ENCODE measurements around the gene PBX1. TPM values are rescaled to one million over a fixed set of nuclear protein-coding genes. Genes with fewer than 3 reads are reported as not detected.

The PBX1 gene
- total and polyA plus RNA-seq, 8 donors = 11.0 to 113 (median 23.0) TPM

DNA sequence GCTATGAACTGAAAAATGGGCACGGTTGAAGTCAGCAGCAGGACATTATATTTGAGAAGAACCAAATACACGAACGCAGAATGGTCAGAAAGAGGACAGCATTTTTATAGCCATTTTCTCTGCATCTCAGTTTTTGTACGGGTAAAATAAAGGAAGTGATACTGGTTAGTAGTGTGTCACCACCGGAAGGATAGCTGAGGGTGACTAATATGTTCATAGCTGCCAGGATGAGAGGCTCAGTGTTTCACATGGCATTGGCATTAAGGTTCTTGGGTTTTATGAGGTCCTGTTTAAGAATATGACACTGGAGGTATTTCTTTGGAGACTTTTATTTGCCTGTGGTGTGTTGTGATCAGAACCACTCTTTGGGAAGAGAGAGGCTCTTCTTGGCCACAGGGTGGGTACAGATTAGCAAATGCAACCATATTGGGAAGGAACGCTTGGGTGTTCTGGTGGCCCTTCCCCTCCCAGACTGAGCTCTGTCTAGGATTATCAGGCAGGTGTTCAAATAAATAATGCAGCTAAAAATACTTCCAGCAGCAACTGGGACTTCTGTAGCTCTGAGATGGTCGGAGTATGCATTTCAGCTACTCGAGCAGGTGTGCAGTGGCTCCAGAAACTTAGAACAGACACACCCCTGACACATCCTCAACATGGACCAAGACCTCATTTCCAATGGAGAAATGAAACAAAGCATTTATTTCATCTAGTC is 158.2 kb downstream of the PBX1 start:
- no peak for TF ChIP-seq EP300 (IDR thresholded peaks at IDR 0.05)
- no peak for TF ChIP-seq POLR2AphosphoS5 (IDR thresholded peaks at IDR 0.05)
- TF ChIP-seq, protein P1, sequence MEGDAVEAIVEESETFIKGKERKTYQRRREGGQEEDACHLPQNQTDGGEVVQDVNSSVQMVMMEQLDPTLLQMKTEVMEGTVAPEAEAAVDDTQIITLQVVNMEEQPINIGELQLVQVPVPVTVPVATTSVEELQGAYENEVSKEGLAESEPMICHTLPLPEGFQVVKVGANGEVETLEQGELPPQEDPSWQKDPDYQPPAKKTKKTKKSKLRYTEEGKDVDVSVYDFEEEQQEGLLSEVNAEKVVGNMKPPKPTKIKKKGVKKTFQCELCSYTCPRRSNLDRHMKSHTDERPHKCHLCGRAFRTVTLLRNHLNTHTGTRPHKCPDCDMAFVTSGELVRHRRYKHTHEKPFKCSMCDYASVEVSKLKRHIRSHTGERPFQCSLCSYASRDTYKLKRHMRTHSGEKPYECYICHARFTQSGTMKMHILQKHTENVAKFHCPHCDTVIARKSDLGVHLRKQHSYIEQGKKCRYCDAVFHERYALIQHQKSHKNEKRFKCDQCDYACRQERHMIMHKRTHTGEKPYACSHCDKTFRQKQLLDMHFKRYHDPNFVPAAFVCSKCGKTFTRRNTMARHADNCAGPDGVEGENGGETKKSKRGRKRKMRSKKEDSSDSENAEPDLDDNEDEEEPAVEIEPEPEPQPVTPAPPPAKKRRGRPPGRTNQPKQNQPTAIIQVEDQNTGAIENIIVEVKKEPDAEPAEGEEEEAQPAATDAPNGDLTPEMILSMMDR (IDR thresholded peaks at IDR 0.05) = no peak
- TF ChIP-seq POLR2A (IDR thresholded peaks at IDR 0.05) = no peak
- no peaks in the 10 kb centered on the region for H3K36me3 ChIP-seq
- peaks cover 30 to 93% (median 62%) of the 10 kb centered on the region in 4 donors for H3K4me1 ChIP-seq
- no peak overlapping the region for H3K4me3 ChIP-seq
- peak overlapping the region in 1 of 5 donors; percentile 21 for H3K27ac ChIP-seq
- DNase-seq = no peak
- intact Hi-C loops (cut with DNase I; ENCODE audit: low total_unique reads) = no loop called here
- H3K27me3 ChIP-seq = no peaks in the 10 kb centered on the region
- H3K9me3 ChIP-seq = no peaks in the 10 kb centered on the region
- 71 to 82% (median 77%) methylated on average over 8 of the region's 8 CpGs for WGBS, 5 donors

DNA sequence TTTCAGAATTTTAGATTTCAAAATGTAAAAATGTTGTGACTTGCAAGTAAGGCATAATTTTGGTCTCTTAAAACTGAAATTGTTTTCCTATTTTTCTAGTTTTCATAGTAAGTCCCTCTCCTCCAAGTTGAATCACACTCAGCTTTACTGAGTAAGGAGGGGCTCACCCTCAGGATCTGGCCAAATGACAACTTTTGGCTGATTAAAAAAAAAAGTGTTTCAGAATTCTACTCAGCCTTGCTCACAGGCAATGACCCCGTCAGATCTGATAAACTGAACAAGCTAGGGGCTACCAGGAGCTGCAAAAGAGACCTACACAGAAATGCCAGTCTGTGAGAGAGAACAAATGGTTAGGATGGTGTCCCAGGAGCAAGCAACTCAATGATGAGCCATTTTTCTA is 159.8 kb downstream of the PBX1 start:
- Histone ChIP-seq H3K4me3 (no peak overlapping the region), H3K4me1 (peaks cover 19 to 93% (median 53%) of the 10 kb centered on the region in 4 donors), H3K27me3 (no peaks in the 10 kb centered on the region), H3K9me3 (no peaks in the 10 kb centered on the region), H3K36me3 (no peaks in the 10 kb centered on the region), H3K27ac (peak overlapping the region in 3 of 5 donors; percentile 28 to 36 (median 35))
- 32 to 69% (median 54%) methylated on average over 1 of the region's 1 CpG for WGBS, 5 donors
- no peak for DNase-seq
- TF ChIP-seq POLR2A (IDR thresholded peaks at IDR 0.05) (no peak), EP300 (IDR thresholded peaks at IDR 0.05) (no peak), POLR2AphosphoS5 (IDR thresholded peaks at IDR 0.05) (no peak)
- TF ChIP-seq, protein P1 (IDR thresholded peaks at IDR 0.05) = no peak
- intact Hi-C loops (cut with DNase I; ENCODE audit: low total_unique reads) = no loop called here

DNA sequence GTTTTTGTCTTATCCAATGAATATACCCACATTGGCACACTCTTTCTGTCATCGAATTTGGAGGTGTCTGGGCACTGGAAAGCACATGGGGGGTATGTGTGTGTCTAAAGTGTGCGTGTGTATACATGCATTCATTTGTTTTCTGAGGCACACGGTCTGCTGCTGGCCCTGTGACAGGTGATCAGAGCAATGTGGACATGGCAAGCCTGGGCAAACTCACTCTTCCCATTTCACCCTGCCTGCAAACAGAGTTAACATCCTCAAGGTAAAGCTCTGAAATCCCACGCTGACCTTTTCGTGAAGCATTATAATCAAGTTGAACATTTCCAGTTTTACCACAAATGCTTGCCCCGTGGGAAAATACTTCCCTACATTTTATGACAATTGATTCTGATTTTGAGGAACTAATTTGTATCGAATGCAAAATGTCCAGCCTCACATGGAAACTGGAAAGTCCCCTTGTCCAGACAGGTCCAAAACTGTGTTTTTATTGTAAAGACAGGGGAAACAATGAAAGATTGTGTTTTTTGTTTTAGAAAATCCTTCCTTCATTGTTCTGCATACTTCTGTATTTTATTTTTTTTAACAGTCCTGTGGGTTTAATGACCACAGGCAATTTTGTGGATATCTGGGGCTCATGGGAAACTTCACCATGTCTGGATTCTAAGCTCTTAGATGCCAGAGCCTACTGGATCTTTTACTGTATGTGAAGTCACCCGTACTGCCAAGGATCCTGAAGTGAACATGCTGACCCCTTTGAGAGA is 160.9 kb downstream of the PBX1 start:
- Histone ChIP-seq H3K9me3 (no peaks in the 10 kb centered on the region), H3K27ac (peak overlapping the region in 2 of 5 donors; percentile 33 to 36), H3K36me3 (no peaks in the 10 kb centered on the region), H3K27me3 (no peaks in the 10 kb centered on the region), H3K4me1 (peaks cover 19 to 90% (median 54%) of the 10 kb centered on the region in 4 donors), H3K4me3 (no peak overlapping the region)
- DNase-seq = no peak
- TF ChIP-seq, protein P1 (IDR thresholded peaks at IDR 0.05) = no peak
- no peak for TF ChIP-seq POLR2AphosphoS5 (IDR thresholded peaks at IDR 0.05)
- TF ChIP-seq POLR2A (IDR thresholded peaks at IDR 0.05) = no peak
- TF ChIP-seq EP300 (IDR thresholded peaks at IDR 0.05) = no peak
- WGBS, 5 donors = 44 to 56% (median 47%) methylated on average over 8 of the region's 8 CpGs
- intact Hi-C loops (cut with DNase I; ENCODE audit: low total_unique reads) = no loop called here

DNA sequence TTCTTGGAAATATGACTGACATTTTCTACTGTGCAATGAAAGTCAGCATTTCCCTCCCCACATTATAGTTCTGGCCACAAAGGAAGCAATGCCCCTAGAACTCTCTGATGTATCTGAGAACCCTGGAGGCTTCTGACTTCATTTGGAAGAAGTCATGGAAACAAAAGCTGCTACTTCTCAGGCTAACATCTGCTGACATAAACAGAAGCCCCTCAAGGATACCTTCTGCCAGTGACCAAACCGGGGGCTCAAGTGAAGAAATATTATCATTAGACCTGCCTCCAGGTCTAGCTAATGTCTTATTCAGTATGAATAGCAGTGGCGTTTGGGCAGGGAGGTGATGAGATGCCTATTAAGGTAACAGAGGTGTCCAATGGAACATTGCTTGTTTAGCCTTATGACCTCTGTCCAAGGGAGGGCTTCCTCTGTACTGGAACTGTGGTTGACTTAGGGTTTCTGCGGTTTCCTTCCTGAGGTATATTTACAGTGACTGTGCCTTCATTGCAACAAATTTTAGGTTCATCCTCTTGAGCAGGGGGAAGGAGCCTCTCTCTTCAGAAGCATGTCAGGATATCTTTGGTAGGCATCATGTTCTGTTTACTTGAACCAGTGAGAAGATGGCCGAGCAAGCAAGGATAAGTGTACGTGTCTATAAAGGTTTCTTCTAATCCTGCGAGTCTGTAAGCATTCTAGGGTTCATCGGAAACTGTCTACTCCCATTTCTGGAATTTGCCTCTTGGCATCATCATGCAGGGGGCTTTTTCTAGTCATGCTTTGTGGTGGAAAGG is 161.7 kb downstream of the PBX1 start:
- Histone ChIP-seq H3K36me3 (no peaks in the 10 kb centered on the region), H3K9me3 (no peaks in the 10 kb centered on the region), H3K4me3 (no peak overlapping the region), H3K27ac (peak overlapping the region in 2 of 5 donors; percentile 33 to 43), H3K4me1 (peaks cover 22 to 95% (median 57%) of the 10 kb centered on the region in 4 donors), H3K27me3 (no peaks in the 10 kb centered on the region)
- TF ChIP-seq EP300 (IDR thresholded peaks at IDR 0.05) (no peak), POLR2A (IDR thresholded peaks at IDR 0.05) (no peak), POLR2AphosphoS5 (IDR thresholded peaks at IDR 0.05) (no peak)
- WGBS, 5 donors = 48 to 80% (median 64%) methylated on average over 7 of the region's 7 CpGs
- no peak for DNase-seq
- intact Hi-C loops (cut with DNase I; ENCODE audit: low total_unique reads) = no loop called here
